AG09309 (cell line): ENCODE data around the gene PDE4D.

Experiments
- DNase-seq: peaks from one replicate; pipeline ENCODE4 v3.0.0-alpha.2; 2010; ENCODE audit warnings: low read depth
- H3K4me3 ChIP-seq: 2 replicates; pipeline ENCODE4 v1.5.1; 2011; ENCODE audit warnings: mild to moderate bottlenecking, low read depth, low read length, moderate library complexity; ENCODE audit not compliant: control insufficient read depth
- TF ChIP-seq, protein P1 (sequence below): IDR thresholded peaks from 2 replicates; pipeline ENCODE4 v1.5.1; 2011; ENCODE audit warnings: mild to moderate bottlenecking, low read depth, low read length, inconsistent platforms; ENCODE audit not compliant: insufficient read depth, control insufficient read depth; ENCODE audit errors: missing control alignments

Gene PDE4D

GRCh38 chr5:59485629-59486439 is 407.7 kb downstream of the PDE4D start:
- no peak overlapping the region for H3K4me3 ChIP-seq
- TF ChIP-seq, protein P1, sequence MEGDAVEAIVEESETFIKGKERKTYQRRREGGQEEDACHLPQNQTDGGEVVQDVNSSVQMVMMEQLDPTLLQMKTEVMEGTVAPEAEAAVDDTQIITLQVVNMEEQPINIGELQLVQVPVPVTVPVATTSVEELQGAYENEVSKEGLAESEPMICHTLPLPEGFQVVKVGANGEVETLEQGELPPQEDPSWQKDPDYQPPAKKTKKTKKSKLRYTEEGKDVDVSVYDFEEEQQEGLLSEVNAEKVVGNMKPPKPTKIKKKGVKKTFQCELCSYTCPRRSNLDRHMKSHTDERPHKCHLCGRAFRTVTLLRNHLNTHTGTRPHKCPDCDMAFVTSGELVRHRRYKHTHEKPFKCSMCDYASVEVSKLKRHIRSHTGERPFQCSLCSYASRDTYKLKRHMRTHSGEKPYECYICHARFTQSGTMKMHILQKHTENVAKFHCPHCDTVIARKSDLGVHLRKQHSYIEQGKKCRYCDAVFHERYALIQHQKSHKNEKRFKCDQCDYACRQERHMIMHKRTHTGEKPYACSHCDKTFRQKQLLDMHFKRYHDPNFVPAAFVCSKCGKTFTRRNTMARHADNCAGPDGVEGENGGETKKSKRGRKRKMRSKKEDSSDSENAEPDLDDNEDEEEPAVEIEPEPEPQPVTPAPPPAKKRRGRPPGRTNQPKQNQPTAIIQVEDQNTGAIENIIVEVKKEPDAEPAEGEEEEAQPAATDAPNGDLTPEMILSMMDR: no peak
- DNase-seq: no peak

GRCh38 chr5:59485107-59485506 is 408.4 kb downstream of the PDE4D start:
- TF ChIP-seq, protein P1: no peak
- DNase-seq: no peak
- H3K4me3 ChIP-seq: no peak overlapping the region

GRCh38 chr5:59484618-59485017 is 408.9 kb downstream of the PDE4D start:
- no peak overlapping the region for H3K4me3 ChIP-seq
- TF ChIP-seq, protein P1: no peak
- DNase-seq: no peak

DNA sequence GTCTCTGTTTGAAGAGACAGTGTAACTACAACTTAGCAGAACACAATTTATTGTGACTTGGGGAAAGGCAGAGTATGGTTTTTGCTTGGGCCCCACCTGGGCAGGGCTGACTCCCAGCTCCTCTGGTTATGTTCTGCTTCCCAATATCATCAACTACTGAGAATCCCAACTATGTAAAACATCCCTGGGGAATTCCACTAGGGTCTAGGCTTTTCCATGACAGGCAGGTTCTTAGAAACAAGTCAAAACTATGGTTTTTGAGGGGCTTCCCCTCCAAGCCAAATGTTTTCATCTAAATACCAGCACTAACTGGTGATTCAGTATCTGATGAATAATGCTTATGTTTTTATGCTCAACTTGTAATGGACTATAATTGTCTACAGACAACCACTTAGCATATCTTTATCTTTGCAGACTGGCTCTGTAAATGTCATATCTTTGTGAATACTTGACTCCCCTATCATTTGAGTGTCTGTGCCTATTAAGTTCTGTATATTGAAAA is 409.5 kb downstream of the PDE4D start:
- DNase-seq: no peak

GRCh38 chr5:59479086-59479485 is 414.4 kb downstream of the PDE4D start:
- DNase-seq: no peak
- TF ChIP-seq, protein P1: no peak
- H3K4me3 ChIP-seq: no peak overlapping the region

More for the DNA sequence above, 409.5 kb downstream of the PDE4D start:
- H3K4me3 ChIP-seq: no peak overlapping the region
- TF ChIP-seq, protein P1: no peak

GRCh38 chr5:59474324-59474723 is 419.2 kb downstream of the PDE4D start:
- H3K4me3 ChIP-seq: no peak overlapping the region
- DNase-seq: no peak
- TF ChIP-seq, protein P1: no peak
